Ramos (cell line): Measurements from ENCODE around the gene DCLRE1B.
"Not testable (repeated sequence)": the region's sequence is repeated elsewhere in the genome, so short reads cannot be mapped to it uniquely, and the experiment has no call there.

ENCODE experiments used
- in situ Hi-C: fragments of 300-500 bp; cut with MboI; formaldehyde crosslinking; loops from one replicate; pipeline ENCODE4 v1.14.3; 2022; ENCODE audit warnings: low sequenced_read_pairs; ENCODE audit not compliant: unreplicated experiment

The DCLRE1B gene

GRCh38 chr1:113943028-113943811 is 38.1 kb downstream of the DCLRE1B start:
- in situ Hi-C loops, result no loop called here

- in situ Hi-C loops, result no loop called here
These were observed 40.2 kb downstream of the DCLRE1B start for GRCh38 chr1:113945329-113945728.

- in situ Hi-C loops, result no loop called here
These were observed 41.0 kb downstream of the DCLRE1B start for GRCh38 chr1:113946112-113946511.

GRCh38 chr1:113946678-113947387 is 41.7 kb downstream of the DCLRE1B start:
- in situ Hi-C loops, result no loop called here

- in situ Hi-C loops, result no loop called here
These were observed 42.4 kb downstream of the DCLRE1B start for GRCh38 chr1:113947388-113948107.

GRCh38 chr1:113948151-113948550 is 43.0 kb downstream of the DCLRE1B start:
- in situ Hi-C loops, result not testable (repeated sequence)

- in situ Hi-C loops, result no loop called here
These were observed 43.9 kb downstream of the DCLRE1B start for GRCh38 chr1:113949007-113949406.

GRCh38 chr1:113950908-113951307 is 45.8 kb downstream of the DCLRE1B start:
- in situ Hi-C loops, result no loop called here

GRCh38 chr1:113951719-113952118 is 46.6 kb downstream of the DCLRE1B start:
- in situ Hi-C loops, result no loop called here

GRCh38 chr1:113957984-113958383 is 52.9 kb downstream of the DCLRE1B start:
- in situ Hi-C loops, result no loop called here

- in situ Hi-C loops, result no loop called here
These were observed 53.6 kb downstream of the DCLRE1B start for GRCh38 chr1:113958691-113959090.

GRCh38 chr1:113963281-113963906 is 58.3 kb downstream of the DCLRE1B start:
- in situ Hi-C loops, result no loop called here
